MM.1S (cell line): ENCODE data around the gene NSD1.

Source experiments
- EZH2 ChIP-seq: fragments of 300-600 bp; sonication (generic); optimal IDR thresholded peaks from 2 replicates; pipeline ENCODE3; 2017; ENCODE audit warnings: low read depth, mild to moderate bottlenecking, antibody characterized with exemption, low read length, mixed read lengths
- TF ChIP-seq, protein P1 (sequence below): fragments of 300-600 bp; sonication (generic); IDR thresholded peaks from 2 replicates; pipeline ENCODE4 v1.5.1; 2016; ENCODE audit warnings: antibody characterized with exemption, low read length, mixed read lengths

DNA sequence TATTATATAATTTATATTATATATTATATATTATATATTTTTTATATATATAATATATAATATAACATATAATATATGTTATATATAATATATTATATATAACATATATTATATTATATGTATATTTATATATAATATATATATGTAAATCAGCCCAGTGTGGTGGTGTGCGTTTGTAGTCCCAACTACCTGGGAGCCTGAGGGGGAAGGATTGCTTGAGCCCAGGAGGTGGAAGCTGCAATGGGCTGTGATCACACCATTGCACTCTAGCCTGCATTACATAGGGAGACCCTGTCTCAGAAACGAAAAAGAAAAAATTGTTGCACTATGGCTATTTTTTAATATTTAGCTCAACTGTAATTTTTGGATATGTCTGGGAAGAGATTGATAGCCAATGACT, 52.4 kb downstream of the NSD1 start:
- TF ChIP-seq, protein P1, sequence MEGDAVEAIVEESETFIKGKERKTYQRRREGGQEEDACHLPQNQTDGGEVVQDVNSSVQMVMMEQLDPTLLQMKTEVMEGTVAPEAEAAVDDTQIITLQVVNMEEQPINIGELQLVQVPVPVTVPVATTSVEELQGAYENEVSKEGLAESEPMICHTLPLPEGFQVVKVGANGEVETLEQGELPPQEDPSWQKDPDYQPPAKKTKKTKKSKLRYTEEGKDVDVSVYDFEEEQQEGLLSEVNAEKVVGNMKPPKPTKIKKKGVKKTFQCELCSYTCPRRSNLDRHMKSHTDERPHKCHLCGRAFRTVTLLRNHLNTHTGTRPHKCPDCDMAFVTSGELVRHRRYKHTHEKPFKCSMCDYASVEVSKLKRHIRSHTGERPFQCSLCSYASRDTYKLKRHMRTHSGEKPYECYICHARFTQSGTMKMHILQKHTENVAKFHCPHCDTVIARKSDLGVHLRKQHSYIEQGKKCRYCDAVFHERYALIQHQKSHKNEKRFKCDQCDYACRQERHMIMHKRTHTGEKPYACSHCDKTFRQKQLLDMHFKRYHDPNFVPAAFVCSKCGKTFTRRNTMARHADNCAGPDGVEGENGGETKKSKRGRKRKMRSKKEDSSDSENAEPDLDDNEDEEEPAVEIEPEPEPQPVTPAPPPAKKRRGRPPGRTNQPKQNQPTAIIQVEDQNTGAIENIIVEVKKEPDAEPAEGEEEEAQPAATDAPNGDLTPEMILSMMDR, result no peak
- TF ChIP-seq EZH2, result no peak
